ENCODE data around the gene KRT80. TPM values are rescaled to one million over a fixed set of nuclear protein-coding genes. Genes with fewer than 3 reads are reported as not detected.

The KRT80 gene
- total RNA-seq, 1 donor from 2014 or later, result not detected

DNA sequence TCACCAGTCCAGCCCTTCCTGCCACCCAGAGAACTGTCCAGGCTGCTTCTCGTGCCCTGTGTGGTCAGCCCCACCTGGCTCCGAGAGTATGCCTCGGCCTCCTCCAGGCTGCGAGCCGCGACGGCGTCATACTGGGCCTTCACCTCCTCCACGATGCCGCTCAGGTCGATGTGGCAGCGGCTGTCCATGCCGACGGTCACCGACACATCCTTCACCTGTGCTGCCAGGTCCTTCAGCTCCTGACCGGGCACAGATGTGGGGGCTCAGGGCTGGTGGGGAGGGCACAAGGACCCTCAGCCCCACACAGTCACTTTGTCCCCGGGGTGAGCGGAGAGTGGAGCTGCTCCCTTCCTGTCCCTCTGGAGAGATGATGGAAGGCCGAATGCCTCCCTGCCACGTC, 18.3 kb downstream of the KRT80 start:
- intact Hi-C loops (cut with DNase I), result no loop called here

GRCh38 chr12:52172956-52173355, 18.9 kb downstream of the KRT80 start:
- intact Hi-C loops (cut with DNase I), result no loop called here
- H3K27me3 ChIP-seq, result no peaks in the 10 kb centered on the region

More for the DNA sequence above, 18.3 kb downstream of the KRT80 start:
- H3K27me3 ChIP-seq, result no peaks in the 10 kb centered on the region
- peaks cover 9 to 10% of the 10 kb centered on the region in 2 donors for H3K4me1 ChIP-seq
- no peak for DNase-seq (ENCODE audit: low spot score in 2 of 2)
- no peak for TF ChIP-seq CTCF (IDR thresholded peaks at IDR 0.05)
- no peaks in the 10 kb centered on the region for H3K9me3 ChIP-seq
- H3K4me3 ChIP-seq, result no peak overlapping the region
- H3K27ac ChIP-seq, result no peak overlapping the region
- no peaks in the 10 kb centered on the region for H3K36me3 ChIP-seq

DNA sequence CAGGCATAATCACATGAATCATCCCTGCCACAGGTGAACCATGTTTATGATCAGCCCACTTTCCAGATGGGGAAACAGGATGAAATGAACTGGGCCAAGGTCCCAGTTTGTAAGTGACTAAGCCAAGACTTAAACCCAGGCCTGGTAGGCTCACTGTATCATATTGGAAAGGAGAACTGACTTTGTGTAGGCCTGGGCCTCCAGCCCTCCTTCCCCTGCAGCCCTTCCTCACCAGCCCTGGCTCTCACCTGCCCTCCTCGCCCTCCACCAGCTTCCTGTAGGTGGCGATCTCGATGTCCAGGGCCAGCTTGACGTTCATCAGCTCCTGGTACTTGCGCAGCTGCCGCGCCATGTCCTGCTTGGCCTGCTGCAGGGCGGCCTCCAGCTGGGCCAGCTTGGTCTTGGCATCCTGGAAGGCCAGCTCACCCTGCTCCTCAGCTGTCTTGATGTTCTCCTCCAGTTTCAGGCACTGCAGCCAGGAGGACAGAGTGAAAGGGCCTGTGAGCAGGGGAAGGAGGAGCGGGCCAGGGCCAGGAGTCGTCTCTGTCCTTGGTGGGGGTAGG, 19.8 kb downstream of the KRT80 start:
- intact Hi-C loops (cut with DNase I), result no loop called here
- Histone ChIP-seq H3K27ac (no peak overlapping the region), H3K36me3 (no peaks in the 10 kb centered on the region), H3K27me3 (no peaks in the 10 kb centered on the region), H3K4me1 (peaks cover 9 to 10% of the 10 kb centered on the region in 2 donors), H3K4me3 (no peak overlapping the region), H3K9me3 (no peaks in the 10 kb centered on the region)
- TF ChIP-seq CTCF (IDR thresholded peaks at IDR 0.05), result no peak
- DNase-seq (ENCODE audit: low spot score in 2 of 2), result no peak

More at GRCh38 chr12:52172956-52173355, 18.9 kb downstream of the KRT80 start:
- Histone ChIP-seq H3K36me3 (no peaks in the 10 kb centered on the region), H3K4me1 (peaks cover 9 to 10% of the 10 kb centered on the region in 2 donors), H3K4me3 (no peak overlapping the region), H3K9me3 (no peaks in the 10 kb centered on the region), H3K27ac (no peak overlapping the region)
- no peak for DNase-seq (ENCODE audit: low spot score in 2 of 2)
- no peak for TF ChIP-seq CTCF (IDR thresholded peaks at IDR 0.05)

DNA sequence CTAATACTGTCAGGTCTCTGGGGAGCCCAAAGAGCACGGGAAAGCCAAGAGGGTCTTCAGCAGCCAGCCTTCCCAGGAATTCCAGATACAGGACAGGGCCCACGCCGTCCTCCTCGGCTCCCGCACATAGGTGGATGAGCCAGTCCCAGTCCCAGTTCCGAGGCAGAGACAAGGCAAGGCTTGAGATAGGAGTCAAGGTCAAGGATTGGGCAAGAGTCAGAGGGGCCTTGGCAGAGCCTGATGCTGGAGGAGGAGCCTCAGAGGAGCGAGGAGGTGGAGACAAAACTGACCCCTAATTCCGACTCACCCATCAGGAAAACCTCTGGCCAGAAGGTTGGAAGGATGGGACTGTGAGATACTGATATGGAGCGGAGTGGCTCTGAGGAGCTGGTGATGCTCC, 21.0 kb downstream of the KRT80 start:
- no peak overlapping the region for H3K27ac ChIP-seq
- no peaks in the 10 kb centered on the region for H3K9me3 ChIP-seq

DNA sequence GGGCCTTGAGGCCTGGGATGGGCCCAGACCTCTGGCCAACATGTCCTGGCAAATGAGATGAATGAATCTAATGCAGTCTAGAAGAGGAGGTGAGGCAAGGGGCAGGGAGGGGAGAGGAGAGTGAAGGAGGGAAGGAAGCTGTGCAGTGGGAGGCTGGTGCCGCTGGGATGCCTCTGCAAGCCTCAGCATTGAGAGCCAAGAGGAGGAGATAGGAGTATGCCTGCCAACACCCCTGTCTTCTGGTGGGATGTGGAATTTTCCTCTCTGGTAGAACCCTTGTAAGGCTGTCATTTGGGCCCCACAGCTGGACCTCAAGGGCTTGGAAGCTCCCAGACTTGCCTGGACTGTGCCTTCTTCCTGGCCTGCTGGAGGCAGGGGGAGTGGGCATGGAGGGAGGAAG, 21.9 kb downstream of the KRT80 start:
- Histone ChIP-seq H3K36me3 (no peaks in the 10 kb centered on the region), H3K27me3 (no peaks in the 10 kb centered on the region), H3K4me3 (no peak overlapping the region), H3K4me1 (no peaks in the 10 kb centered on the region), H3K9me3 (no peaks in the 10 kb centered on the region), H3K27ac (no peak overlapping the region)
- DNase-seq (ENCODE audit: low spot score in 2 of 2), result no peak
- no peak for TF ChIP-seq CTCF (IDR thresholded peaks at IDR 0.05)
- intact Hi-C loops (cut with DNase I), result no loop called here

More for the DNA sequence above, 21.0 kb downstream of the KRT80 start:
- no peak for TF ChIP-seq CTCF (IDR thresholded peaks at IDR 0.05)
- H3K4me3 ChIP-seq, result no peak overlapping the region
- intact Hi-C loops (cut with DNase I), result no loop called here
- H3K27me3 ChIP-seq, result no peaks in the 10 kb centered on the region
- DNase-seq (ENCODE audit: low spot score in 2 of 2), result no peak
- H3K4me1 ChIP-seq, result peaks cover 5 to 7% of the 10 kb centered on the region in 2 donors
- H3K36me3 ChIP-seq, result no peaks in the 10 kb centered on the region
